ENCODE measurements around the gene BTAF1.

The BTAF1 gene

DNA sequence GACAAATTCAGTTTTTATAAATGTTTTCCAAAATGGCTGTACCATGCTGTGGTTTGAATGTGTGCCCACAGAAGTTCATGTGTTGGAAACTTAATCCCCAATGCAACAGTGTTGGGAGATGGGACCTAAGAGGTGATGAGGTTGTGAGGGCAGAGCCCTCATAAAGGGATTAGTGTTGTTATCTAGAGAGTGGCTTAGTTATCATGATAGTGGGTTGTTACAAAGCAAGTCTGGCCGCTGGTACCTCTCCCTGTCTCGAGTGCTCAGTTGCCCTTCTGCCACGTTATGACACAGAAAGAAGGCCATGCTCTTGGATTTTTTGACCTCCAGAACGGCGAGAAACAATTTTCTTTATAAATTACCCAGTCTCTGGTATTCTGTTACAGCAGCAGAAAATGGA, 119.0 kb downstream of the BTAF1 start:
- DNase-seq (ENCODE audit: low read depth in 4 of 4, low spot score in 1 of 4) = no peak

DNA sequence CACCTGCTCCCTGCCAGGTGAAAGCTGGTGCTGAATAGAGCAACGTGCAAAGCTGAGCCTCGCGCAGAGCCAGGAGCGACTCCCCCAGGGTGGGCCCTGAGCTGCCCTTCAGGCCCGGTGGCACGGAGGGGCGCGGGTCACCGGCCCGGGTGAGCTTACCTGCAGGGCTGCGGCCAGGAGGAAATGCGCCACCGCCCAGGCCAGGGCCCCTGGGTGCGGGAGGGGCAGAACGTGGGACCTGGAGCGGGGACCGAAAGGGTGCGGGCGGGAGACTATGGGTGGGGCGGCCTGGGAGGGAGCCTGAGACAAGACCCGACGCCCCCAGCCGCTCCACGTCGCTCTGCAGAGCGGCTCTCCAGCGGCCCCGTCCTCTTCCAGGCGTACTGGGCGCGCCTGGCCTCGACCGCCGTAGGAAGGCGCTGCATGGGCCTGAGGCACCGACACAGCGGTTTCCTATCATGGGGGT, 122.1 kb downstream of the BTAF1 start:
- no peak for DNase-seq (ENCODE audit: low read depth in 4 of 4, low spot score in 1 of 4)

DNA sequence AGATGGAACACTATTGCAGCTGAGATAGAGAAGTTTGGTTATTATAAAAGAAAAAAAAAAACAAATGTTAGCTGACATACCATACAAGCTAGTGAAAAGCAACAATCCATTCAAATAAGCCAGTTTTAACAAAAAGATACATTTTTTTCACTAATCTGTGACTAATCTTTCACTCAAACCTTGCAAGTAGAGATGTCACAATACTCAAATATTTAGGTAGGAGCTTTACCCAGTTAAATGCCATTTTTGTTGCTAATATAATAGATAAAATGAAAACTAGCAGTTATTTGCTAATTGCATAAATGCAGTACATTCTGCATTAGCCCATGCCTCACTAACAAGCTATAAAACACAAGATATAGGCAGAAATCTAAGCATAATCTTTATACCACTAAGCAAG, 123.6 kb downstream of the BTAF1 start:
- no peak for DNase-seq (ENCODE audit: low read depth in 4 of 4, low spot score in 1 of 4)

DNA sequence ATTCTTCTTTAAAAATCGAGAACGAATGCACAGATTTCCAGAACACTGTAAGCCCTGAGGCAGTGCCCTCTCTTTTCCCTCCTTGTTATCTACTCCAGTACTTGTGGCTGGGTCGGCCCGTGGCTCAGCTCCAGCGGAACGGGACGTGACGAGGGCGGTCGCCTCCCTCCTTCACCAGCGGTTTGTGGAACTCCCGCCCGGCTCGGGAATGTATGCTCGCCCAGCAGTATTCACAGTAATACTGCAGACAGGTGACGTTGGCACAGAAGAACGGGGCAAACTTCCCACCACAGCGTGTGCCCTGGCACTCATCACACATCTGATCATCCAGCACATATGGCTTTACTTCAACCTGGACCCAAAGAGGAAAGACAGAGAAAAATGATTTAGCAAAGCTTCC, 128.5 kb downstream of the BTAF1 start:
- no peak for DNase-seq (ENCODE audit: low read depth in 4 of 4, low spot score in 1 of 4)

DNA sequence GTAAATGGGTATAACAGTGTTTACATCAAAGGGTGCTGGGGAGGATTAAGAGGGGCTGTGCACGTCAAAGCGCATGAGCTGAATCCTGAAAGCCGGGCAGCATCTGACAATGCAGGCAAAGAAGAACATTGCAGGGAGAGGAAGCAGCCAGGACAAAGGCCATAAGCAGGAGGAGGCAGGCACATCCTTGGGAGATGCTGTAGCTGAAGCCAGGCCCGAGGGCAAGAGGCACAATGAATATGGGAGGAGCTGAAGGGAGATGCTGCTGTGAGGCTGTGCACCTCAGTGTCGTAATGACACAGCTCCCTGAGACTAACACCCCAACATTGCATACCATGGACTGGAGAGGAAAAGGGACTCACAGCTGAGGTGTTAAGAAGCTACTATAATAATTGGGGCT, 129.2 kb downstream of the BTAF1 start:
- no peak for DNase-seq (ENCODE audit: low read depth in 4 of 4, low spot score in 1 of 4)

DNA sequence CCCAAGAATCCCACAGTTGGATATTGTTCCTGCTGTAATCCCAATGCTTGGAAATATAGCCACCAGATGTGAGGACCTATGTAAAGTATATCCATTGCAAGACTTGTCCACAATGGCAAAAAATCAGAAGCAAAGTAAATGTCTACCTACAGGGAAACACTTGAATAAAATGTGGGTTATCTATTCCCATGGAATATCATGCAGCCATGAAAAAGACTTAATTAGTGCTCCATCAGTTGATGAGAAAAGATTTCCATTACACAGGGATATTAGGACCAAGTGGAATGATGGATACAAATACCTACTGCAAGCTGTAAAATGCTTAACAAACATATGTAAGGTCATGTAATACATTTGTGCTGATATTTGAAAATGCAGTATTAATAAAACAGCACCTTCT, 131.2 kb downstream of the BTAF1 start:
- no peak for DNase-seq (ENCODE audit: low read depth in 4 of 4, low spot score in 1 of 4)

DNA sequence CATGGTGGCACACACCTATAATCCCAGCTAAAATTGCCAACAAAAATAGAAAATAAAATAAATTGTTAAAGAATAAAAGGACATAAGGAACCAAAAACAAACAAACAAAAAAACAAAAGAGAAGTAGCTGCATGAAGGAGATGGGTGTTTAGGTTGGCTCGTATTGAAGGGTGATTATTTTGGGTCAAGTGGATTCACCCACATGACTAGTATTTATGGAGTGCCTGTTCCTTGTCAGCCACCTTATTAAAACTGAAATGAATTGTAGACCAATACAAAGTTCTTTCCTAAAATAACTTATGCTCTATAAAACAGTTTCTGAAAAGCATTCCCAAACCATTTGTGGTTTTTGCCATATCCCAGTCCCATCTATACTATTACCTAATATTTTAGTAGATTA, 138.7 kb downstream of the BTAF1 start:
- DNase-seq (ENCODE audit: low read depth in 4 of 4, low spot score in 1 of 4) = no peak

DNA sequence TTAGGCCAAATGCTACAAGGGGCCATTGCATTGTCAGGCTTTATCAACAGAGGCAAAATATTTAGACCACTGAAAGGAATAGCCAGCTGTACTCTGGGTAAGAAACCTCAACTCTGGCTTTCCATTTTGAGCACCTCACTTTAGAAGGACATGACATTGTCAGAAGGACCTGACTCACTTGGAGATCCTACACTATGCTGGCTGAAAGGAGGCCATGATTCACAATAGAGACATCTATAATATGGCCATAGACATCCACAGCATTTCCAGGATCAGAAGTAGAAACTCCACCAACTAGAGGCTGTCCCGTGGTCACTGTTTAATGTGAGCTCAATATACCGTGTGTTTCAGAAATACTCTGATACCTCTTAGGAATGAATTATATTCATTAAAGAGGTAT, 140.9 kb downstream of the BTAF1 start:
- DNase-seq (ENCODE audit: low read depth in 4 of 4, low spot score in 1 of 4) = no peak

DNA sequence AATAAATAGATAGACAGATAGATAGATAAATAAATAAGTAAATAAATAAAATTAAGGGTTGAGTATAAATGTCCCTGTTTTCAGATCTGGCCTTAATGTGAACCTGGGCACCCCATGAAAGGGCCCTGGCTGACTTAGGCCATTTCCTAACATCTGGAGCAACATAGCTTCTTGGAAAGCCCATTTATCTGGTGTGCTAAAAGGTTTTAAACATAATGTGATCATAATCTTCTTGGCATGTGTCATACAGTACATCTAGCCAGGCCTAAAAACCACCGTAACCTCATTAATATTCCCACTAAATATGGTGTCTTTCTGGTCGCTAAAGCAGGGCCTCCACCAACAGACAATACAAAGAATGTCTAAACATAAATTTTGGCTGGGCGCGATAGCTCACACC, 142.8 kb downstream of the BTAF1 start:
- no peak for DNase-seq (ENCODE audit: low read depth in 4 of 4, low spot score in 1 of 4)

DNA sequence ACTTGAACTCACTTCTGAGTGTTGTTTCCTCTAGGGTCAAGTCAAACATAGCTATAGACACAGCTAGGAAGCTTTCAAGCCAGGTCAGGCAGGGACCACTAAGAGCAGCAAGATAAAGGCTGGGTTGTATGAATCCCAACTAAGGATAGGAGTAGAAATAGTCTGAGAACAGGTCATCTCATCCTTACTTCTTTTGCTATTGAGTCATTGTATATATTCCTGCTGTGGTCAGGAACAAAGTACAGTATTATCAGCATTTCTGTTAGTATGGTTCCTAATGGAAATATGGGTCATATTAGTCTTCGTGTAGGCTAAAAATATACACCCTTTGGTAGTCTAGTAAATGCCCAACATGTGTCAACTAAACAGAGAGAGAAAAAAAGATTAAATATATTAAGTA, 145.3 kb downstream of the BTAF1 start:
- DNase-seq (ENCODE audit: low read depth in 4 of 4, low spot score in 1 of 4) = no peak

DNA sequence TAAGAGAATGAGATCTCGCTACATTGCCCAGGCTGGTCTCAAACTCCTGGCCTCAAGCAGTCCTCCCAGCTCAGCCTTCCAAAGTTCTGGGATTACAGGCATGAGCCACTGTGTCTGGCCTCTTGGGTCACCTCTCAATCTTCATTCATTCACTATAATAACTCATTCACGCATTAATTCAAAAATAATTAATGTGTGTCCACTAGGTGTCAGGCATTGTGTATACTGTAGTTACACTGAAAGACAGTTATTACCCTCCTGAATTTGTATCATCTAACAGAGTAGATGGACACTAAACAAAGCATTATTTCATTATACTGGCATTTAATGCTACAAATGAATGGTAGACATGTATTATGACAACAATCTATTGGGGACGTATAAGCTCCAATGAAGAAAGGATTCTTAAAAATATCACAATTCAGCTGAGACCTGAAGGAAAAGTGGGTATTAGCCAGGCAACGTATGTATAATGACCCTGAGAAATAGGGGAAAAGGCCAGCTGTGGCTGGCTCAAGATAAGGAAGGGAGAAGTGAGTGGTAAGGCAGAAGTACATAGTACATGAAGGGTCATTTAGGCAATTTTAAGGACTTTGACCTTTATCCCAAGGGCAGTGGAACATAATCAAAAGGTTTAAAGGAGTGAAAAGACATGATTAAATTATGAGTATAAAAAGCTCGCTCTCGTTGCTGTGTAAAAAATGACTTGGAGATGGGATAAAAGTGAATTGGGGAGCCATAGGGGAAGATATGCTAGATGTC, 150.7 kb downstream of the BTAF1 start:
- DNase-seq (ENCODE audit: low read depth in 4 of 4, low spot score in 1 of 4) = no peak

DNA sequence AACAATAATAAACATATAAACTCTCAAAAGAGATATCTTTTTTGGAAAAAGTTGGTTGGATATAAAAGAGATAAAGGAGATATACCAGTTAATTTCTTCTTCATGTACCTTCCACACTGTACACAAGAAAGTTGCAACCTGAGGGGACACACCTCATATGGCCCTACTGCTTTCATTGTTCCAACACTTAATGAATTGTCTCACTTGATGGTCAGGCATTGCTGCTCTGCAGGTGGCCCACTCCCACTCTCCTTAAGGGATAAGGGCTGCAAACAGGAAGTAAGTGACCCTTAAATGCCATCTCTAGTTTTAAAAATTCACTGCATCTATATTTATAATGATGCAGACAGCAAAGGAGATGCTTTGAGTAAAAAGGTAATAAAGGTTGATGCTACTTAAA, 152.3 kb downstream of the BTAF1 start:
- DNase-seq (ENCODE audit: low read depth in 4 of 4, low spot score in 1 of 4) = no peak

DNA sequence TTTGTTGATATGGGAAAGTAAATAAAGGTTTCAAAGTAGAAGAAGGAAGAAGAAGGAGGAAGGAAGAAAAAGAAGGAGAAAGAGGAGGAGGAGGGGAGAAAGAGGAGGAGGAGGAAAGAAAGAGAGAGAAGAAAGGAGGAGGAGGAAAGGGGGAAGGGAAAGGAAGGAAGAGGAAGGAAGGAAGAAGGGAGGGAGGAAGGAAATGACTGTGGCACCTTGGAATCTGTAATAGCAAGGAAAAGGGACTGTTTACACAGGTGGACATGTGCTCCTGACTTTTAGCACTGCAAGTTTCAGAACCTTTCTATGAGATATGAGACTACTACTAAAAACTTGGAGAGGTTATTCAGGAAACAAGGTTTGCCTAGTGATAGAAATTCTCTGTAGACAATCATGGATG, 153.2 kb downstream of the BTAF1 start:
- no peak for DNase-seq (ENCODE audit: low read depth in 4 of 4, low spot score in 1 of 4)

DNA sequence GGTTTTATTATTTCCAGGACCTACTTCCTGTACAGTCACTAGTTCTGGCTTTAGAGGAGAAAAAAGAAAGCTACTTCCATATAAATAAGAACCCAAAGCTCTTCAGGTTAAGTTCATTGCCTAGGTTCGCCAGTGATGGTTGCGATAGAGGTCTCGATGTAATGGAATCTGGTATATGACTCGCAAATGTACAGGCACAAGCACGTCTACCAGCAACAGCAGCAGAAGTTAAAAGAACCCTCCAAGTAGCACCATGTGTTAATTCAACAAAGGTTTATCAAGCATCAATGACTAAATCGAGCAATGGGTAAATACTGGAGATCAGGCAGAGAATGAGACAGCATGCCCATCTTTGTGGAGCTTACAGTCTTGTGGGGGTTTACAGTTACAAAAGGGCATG, 155.4 kb downstream of the BTAF1 start:
- no peak for DNase-seq (ENCODE audit: low read depth in 4 of 4, low spot score in 1 of 4)
